NOMO-1 (cell line): ENCODE measurements around the gene UNC5CL.
"Not testable (repeated sequence)": the region's sequence is repeated elsewhere in the genome, so short reads cannot be mapped to it uniquely, and the experiment has no call there.

ENCODE experiments used
- DNase-seq, 2 experiments: peaks; one replicate each; lab custom pipeline; 2025; ENCODE audit not compliant: unreplicated experiment in 2 of 2; lab: John Stamatoyannopoulos, UW

UNC5CL gene

DNA sequence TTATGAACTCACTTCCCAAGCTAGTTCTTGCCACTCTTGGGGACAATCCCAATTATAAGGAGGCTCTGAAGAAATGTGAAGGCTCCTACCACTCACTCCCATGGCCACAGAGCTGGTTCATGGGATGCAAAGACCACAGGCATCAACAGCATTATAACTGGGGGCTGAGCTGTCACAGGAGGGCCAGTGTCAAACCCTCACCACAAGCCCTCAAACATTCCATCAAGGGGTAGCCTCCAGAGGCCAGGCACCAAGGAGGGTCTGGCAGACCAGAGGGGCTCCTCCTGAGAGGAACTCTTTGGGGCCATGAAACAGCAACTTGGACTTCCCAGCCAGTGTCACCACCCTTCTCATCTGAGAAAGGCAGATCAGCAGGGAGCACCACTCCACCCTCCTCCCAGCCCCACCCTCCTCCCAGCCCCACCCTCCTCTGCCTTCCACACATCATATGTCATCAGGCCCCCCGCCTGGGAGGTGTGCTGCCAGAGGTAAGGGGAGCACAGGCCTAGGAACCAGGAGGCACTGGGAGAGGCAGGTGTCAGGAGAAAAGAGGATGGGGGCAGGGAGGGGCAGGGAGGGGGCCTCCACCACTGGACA lies 2.0 kb upstream of the UNC5CL start:
- DNase-seq, result no peak

DNA sequence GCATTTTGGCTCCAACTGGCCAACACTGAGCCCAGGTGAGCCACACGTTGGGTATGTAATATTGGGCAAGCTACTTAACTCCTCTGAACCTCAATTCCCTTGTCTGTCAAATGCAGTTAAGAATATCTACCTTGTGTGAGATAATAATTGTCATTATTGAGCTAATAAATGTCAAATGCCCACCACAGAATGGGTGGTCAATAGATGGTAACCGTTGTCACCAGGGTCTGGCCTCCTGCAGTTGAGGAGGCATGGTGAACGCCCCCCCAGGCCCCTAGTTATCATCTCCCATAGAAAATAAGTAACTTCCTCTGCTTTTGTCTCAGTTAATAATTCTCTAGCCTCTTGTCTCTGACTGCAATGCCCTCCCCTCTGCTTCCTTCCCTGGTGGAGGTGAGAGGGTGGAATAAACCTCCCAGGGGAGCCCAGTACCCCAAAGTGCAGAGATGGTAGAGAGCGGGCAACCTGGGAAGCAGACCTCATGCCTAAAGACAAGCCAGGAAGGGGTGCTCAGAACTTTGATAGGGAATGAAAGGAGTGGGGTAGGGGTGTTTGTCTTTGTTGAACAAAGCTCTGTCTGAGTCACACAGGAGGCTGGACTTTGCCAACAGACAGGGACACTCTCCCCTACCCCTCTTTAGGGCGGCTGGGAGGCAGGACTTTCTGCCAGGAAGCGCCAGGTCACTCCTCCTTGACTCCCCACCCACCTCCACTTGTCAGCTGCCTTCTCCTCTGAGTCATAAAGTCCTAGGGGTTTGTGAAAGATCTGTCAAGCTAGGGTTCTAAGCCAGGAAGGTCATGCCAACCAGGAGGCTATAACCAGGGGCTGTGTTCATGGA lies 1.3 kb upstream of the UNC5CL start:
- DNase-seq, result no peak

DNA sequence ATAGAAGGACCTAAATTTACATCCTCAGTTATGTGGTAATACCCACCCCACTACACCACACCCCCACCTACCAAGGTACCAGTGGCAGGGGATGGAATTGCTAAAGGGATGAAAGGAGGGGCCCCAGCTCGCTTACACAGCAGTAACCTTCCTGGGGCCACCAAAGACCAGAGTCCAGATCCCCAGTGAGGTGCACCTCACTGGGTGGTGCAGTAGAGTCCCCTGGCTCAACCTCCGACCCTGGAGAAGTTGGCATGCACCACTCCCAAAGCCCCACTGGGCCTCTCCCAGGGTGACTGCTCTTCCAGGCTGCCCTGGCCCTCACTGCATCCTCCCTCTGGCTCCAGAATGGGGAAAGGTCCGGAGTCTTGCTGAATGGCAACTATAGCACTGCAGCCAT lies 816 bp downstream of the UNC5CL start:
- DNase-seq, result no peak

DNA sequence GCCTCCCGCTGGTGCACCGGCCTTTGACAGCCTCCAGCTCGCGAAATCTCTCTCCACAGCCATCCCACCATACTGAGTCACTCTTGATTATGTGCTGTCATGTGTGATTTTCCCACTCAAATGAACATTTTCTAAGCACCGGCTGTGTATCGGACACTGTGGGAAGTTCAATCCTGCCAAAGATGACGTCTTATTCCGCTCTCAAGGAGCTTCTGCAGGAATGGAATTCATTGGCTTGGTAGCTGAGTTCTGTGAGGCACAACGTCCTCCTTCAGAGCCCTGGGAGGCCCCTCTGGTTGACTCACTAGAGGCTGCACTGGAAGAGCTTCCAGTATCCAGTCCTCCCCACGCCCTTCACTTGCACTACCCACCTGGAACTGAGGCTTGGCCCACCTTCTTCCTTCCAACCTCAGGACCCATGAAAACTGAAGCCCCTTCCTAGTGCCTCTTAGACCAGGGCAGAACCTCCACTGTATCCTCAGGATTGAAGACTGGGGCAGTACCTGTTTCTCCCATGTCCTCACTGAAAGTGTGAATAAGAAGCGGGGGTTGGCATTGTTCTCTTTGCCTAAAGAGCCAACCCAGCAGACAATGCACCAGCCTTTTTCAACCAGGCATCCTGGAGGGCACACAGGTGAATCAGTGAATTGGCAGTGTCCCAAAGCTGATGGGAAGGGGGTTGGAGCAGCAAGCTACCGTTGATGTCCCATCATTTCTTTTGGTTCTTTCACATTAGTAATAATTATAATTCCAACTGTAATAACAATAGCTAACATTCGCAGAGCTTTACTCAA lies 1.7 kb downstream of the UNC5CL start:
- no peak for DNase-seq

DNA sequence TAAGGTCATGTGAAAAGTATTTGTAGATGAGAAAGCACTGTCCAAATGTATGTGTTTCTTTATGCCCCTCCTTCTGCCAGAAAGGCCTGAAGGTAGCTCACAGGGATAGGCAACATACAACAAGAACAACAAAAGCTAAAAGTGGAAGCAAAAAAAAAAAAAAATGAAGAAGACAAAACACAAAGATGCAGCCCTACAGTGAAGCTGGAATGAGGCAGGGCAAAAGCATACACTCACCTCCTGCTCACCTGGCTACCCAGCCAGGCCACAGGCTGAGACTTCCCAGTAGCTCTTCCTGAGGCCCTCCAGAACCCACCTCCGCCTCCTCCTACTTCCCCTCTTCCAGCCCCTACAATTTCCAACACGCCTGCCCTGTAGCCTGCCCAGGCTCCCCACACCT lies 2.4 kb downstream of the UNC5CL start:
- no peak for DNase-seq

DNA sequence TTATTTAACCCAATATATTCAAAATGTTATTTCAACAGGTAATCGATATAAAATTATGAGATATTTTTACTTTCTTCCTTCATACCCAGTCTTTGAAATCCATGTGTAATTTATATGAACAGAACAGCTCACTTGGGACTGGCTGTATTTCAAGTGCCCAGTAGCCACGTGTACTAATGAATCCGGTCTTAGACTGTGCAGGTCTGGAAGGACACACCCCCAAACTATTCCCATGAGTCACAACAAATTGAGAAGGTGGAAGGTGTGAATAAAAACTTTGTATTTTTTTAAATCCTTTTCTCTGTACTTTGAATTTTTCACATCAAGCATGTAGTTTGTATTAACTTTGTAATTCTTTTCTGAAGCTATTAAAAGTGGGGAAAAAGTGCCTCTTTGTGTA lies 2.8 kb downstream of the UNC5CL start:
- DNase-seq, result no peak

DNA sequence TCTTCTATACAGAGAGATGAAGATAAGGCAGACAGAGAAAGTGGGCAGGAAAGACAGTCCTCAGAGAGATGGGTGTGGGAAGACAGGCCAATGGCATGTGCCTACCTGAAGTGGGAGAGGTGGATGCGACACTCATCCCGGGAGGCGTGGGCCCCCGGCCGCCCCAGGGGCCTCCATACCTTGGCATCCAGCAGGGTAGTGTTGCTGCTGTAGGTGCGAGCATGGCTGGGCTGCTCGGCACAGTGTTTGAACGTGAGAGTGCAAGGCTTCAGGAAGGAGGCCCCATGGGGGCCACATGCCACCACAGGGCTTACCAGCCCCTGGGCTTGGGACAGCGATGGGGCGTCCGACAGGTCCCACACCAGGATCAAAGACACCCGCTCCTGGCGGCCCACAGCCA lies 5.2 kb downstream of the UNC5CL start:
- no peak for DNase-seq

DNA sequence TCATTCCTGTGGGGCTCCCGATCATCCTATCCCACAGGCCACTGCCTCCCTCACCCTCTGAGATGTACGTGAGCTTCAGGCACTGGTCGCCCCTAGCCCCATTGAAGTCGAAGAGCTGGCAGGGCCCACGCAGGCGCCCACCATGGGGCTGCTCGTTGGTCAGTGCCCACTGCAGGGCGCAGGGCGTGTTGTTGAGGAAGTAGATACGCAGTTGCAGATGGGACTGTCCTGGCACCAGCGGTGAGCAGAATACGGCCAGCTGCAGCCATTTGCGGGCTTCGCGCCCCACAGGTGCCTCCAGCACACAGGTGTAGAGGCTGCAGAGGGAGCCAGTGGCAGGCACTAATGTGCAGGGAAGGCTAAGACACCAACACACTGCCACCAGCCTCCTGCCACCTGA lies 6.2 kb downstream of the UNC5CL start:
- DNase-seq, result no peak

DNA sequence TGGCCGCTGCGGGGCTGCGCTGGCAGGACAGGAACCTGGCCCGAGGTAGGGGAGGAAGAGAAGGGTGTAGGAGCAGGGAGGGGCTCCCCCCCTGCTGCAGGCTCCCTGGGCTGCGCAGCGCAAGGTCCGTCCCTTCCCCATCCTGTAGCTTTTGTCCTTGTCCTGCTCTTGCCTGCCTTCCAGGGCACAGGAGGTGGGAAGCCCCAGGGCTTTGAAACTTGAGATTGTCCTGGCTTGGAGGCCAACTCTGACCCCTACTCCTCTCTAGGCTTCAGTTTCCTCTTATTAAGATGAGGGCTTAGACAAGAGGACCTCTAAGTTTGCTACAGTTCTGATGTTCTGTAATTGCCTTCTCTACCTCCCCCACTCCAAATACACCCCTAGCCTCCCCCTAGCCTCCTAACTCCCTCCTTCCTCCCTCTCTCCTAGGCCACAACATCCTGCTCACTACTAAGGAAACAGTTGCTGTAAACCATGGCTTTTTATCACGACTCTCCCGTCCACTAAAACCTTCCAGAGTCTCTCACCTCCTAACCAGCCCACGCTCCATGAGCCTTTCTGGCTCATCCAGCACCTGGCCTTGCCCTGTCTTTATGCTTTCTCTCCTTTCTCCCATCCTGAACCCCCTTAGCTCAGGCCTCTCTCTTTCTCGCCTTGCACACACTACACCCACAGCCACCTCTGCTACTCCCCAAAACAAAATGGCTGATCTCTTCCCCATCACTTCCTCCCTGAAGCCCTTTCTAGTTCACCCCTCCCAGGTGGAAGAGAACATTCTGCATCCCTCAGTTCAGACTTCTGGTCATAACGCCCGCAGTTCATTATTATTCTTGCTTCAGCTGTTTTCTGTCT lies 10.2 kb downstream of the UNC5CL start:
- DNase-seq, result peak in 1 of 2 experiments; percentile 50

DNA sequence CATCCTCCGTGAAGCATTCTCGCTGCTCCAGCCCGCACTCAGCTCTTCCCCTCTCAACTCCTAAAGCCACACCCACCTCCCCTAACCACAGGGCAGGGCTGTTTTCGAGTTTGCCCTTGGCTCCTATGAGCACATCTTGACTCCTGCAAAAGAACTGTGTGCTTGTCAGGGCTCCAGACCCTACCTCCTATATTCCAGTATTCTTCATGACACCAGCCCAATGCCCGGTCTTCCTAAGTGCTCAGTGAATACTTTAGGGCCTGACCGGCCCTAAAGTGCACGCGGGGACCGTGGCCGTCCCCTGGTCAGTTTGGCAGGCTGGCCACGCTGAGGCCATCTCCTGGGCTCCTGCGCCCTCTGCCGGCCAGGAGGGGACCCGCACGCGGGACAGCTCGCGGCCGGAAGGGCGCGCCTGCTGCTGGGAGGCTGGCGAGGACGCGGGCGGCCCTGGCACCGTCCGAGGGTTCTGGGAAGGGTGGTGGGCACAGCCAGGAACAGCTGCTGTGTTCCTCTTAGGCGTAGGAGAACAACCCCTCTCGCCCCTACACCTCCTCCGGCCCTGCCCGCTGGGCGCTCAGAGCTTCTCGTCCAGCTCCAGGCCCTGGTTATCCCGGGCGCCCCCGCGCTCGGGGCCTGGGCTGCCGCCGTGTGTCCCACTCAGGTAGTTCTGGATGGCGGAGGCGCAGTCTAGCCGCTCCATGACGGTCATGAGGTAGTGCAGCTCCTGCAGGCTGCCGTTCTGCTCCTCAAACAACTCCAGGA lies 11.0 kb downstream of the UNC5CL start:
- peak; percentile 66 to 79 for DNase-seq

DNA sequence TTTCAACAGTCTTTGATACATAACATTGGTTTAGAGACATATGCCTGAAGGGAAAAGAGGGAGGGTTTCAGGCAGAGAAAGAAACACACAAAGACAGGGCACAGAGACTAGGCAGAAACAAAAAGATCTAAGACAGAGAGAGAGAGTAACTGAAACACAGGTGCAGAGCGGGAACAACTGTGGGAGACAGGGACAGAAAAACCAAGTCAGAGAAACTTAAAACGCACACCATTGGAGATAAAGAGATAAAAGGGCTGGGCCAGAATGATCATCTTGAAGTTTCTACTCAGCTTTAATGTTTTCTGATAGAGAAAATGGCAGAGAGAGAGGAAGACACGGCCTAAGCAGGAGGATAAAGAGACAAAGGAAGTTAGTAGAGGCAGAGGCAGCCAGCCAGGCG lies 11.8 kb downstream of the UNC5CL start:
- no peak for DNase-seq

DNA sequence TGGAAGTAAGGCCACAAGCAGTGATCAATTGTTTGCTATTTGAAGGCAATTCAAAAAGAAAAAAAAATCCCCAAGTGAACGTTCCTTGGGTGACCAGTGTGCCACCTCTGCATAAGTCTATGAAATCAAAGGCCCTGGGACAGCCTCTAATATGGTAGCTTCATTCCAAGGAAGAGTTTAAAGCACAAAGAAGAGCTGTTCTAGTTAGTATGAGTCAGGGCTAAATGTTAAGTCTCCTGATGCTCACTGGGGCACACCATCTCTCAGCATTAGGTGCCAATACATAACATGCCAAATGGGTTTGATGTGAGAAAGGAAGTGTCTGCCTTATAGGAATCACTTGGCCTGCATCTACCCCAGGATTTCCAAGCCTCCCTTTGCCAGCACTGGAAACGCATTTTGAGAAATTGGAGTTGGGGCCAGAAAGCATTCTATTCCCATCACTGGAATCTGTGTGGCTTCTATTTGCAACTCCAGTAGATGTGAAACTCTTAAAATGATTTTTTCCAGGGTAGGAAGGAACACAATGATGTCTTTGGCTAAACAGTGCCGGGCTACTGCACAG lies 13.0 kb downstream of the UNC5CL start:
- no peak for DNase-seq

DNA sequence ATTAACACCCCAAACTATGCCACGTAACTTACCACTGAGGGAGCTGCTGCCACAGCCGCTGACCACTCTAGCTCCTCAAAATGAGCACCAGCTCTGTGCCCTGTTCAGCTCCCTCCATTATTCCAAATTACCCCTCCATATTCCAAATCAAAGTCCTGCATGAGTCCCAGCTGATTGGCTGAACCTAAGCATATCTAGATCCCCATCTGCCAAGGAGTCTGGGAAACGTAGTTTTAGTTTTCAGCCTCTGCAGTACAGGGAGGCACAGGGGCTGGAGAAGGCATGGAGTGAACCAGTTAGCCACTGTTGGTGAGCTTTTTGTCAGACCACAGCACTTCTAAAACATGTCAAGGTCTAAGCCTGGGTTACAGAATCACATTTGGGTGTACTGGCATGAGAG lies 15.9 kb downstream of the UNC5CL start:
- no peak for DNase-seq

DNA sequence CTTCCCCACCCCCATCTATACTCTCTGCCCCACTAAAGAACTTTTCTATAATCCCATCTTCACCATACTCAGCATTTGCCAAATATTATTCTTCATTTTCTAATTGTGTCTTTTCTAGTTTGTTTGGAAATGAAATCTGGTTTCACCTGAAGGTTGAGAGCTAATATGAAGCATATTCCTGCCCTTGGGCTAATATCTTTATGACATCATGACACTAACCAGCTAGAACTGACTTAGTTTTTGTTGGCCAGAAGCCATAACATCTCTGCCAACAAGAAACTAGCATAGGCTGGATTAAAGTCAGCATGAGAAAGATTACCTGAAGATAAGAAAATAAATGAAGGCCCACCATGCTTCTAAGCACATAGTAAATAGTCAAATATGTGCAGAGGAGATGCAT lies 16.7 kb downstream of the UNC5CL start:
- DNase-seq, result no peak

DNA sequence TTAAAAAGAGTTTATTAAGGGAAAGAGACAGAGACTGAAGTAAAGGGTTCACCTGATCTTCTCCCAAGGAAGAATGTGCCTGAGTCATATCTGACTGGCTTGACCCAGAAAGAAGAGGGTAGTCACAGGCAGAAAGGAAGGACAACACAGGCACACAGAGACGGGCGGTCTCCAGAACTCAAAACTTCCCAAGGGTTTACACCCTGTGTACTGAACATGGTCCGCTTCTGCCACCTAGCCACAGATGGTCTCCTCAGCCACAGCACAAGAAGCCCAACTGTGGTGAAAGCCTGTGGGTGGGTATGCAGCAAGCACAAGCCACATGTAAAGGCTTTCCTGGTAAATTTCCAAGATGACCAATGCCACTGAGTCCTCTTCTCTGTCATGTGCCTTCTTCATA lies 17.2 kb downstream of the UNC5CL start:
- no peak for DNase-seq

DNA sequence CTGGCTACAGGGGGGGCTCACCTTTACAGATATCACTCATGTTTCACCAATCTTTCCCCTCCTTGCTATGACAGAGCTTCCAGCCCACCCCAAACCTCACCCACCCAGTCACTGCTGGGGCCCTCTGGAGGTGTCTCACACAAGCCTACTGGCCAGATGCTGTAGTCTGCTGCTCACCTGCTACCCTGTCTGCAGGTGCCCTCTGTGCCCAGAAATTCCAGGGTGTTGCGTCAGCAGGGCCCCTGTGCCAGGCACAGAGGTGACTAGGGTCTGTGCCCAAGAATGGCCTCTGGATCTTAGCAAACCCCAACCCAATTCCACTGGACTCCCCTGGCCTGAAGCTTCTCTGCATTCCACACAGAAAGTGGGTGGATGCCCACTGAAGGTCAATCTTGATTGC lies 21.4 kb downstream of the UNC5CL start:
- DNase-seq, result no peak

DNA sequence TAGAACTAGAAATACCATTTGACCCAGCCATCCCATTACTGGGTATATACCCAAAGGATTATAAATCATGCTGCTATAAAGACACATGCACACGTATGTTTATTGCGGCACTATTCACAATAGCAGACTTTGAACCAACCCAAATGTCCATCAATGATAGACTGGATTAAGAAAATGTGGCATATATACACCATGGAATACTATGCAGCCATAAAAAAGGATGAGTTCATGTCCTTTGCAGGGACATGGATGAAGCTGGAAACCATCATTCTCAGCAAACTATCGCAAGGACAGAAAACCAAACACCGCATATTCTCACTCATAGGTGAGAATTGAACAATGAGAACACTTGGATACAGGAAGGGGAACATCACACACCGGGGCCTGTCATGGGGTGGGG lies 23.2 kb downstream of the UNC5CL start:
- not testable (repeated sequence) for DNase-seq

DNA sequence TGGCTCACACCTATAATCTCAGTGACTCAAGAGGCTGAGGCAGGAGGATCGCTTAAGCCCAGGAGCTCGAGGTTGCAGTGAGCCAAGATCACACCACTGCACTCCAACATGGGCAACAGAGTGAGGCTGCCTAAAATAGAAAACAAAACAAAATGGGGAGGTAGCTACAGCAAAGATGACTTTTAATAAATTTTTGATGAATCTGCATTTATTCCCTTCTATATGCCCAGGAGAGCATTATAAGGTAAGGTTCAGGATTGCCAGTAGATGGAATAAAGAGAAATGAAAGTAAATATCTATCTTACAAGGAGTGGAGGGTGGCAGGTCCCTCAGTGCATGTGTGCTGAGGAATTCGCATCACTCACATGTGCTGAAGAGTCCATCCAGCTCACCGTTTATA lies 24.2 kb downstream of the UNC5CL start:
- DNase-seq, result no peak

DNA sequence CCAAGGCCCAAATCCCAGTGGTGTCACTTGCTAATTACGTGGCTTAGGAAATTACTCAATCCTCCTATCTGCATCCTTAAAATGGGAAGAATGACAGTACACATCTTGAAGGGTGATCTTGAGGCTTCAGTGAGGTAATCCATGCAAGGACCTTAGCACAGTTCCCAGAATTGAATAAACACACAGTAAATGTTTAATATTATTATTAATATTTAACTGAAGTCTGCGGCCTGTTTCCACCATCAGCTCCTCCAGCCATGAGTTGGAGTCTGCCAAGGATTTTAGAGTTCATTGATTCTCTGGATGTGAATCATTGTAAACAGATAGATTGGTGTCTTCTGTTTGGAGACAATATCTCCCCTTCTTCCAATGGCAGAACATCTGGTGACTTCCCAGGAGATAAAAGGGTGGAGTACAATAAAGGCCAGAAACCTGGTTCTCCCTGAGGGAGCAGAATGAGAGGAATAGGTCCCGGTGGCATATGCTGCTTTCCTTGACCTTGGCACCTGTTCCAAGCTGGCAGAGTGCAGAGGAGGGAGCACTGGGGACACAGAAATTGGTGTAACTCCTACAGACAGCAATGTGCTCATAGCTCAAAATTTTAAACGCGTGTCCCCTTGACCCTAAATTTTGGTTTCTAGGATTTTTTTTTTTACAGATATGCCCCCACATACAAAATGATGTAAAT lies 25.4 kb downstream of the UNC5CL start:
- no peak for DNase-seq
